Subcutaneous adipose tissue (tissue), 4 donors: Measurements from ENCODE around the gene CFAP54. TPM values are rescaled to one million over a fixed set of nuclear protein-coding genes. Genes with fewer than 3 reads are reported as not detected.

Experiments used
- total RNA-seq, 4 donors: library from RNA; depleted of rRNA; stranded (reverse); fragments of >200 nt; gene quantifications; one replicate each; pipeline ENCODE4 v1.1.0, GENCODE V29; 2016
- TF ChIP-seq, protein P1 (sequence below): fragments of 450-650 bp; IDR thresholded peaks from one replicate; pipeline ENCODE4 v1.5.1; 2016; ENCODE audit warnings: low read depth, mild to moderate bottlenecking, control low read depth, antibody characterized with exemption, moderate library complexity

The CFAP54 gene
- total RNA-seq, 4 donors from 2014 or later = 0.33 to 1.7 (median 0.89) TPM

- TF ChIP-seq, protein P1, sequence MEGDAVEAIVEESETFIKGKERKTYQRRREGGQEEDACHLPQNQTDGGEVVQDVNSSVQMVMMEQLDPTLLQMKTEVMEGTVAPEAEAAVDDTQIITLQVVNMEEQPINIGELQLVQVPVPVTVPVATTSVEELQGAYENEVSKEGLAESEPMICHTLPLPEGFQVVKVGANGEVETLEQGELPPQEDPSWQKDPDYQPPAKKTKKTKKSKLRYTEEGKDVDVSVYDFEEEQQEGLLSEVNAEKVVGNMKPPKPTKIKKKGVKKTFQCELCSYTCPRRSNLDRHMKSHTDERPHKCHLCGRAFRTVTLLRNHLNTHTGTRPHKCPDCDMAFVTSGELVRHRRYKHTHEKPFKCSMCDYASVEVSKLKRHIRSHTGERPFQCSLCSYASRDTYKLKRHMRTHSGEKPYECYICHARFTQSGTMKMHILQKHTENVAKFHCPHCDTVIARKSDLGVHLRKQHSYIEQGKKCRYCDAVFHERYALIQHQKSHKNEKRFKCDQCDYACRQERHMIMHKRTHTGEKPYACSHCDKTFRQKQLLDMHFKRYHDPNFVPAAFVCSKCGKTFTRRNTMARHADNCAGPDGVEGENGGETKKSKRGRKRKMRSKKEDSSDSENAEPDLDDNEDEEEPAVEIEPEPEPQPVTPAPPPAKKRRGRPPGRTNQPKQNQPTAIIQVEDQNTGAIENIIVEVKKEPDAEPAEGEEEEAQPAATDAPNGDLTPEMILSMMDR = no peak
Observed at GRCh38 chr12:96605684-96606083, 116.3 kb downstream of the CFAP54 start.

GRCh38 chr12:96606134-96606533 lies 116.8 kb downstream of the CFAP54 start:
- TF ChIP-seq, protein P1 = no peak

- TF ChIP-seq, protein P1 = no peak
Observed at GRCh38 chr12:96606644-96607043, 117.3 kb downstream of the CFAP54 start.

- TF ChIP-seq, protein P1 = no peak
Observed at GRCh38 chr12:96617178-96617577, 127.8 kb downstream of the CFAP54 start.

GRCh38 chr12:96623155-96623554 lies 133.8 kb downstream of the CFAP54 start:
- TF ChIP-seq, protein P1 = no peak

DNA sequence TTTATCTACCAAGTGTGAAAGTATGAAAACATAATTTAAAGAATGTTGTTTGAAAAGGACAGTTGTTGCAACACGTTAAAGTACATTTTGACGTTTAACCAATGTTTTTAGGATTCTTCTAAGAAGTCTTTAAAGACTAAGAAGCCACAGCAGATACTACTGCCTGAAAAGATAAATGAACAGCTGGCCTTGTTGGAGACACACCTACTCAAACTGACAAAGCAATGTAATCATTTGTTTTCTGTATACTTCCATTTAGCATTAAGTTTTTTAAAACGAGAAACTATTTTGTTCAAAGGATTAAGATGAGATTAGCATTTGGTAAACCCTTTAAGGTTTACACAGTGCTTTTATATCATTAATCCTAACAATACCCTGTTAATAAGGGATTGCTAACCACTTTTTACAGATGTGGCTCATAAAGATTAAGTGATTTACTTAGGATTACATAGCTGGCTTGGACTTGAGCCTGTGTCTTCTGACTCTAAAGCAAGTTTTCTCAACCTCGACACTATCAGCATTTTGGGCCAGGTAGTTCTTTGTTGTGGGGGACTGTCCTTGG lies 134.4 kb downstream of the CFAP54 start:
- TF ChIP-seq, protein P1 = no peak

- TF ChIP-seq, protein P1 = no peak
Observed at GRCh38 chr12:96635844-96636243, 146.5 kb downstream of the CFAP54 start.
